ENCODE results near the gene BTBD18.

GRCh38 chr11:57763568-57763967, 11.9 kb upstream of the BTBD18 start:
- TF ChIP-seq CTCF (IDR thresholded peaks at IDR 0.05 in 4 of 5, conservative IDR thresholded peaks at IDR 0.05 in 1 of 5) (peak in 2 of 5 experiments; percentile 35 to 39), POLR2A (IDR thresholded peaks at IDR 0.05) (no peak)
